Measurements from ENCODE around the gene GNA14. TPM values are rescaled to one million over a fixed set of nuclear protein-coding genes. Genes with fewer than 3 reads are reported as not detected.
A peak's percentile ranks its signal among the peaks of the same experiment; 100 is the strongest.

The GNA14 gene
- total RNA-seq, 1 experiment from 2014 or later = 0.37 TPM

DNA sequence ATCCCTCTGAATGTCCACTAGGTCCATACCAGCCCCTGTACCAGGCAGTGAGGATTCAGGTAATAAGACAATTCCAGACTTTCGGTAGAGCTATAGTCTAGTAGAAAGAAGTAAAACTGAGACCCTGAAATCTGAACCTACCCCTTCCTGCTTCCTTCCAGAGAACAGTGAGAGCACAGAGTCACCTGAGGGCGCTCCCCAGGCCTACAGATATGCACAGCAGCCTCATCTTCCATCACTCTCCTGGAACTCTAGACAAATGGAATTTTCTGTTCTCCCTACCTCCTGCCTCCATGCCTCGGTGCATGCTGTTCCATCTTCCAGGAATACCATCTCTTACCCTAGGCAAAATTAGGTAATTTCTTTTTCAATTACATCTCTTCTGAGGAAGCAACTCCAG, 3.1 kb upstream of the GNA14 start:
- H3K9ac ChIP-seq (ENCODE audit: extremely low read depth, insufficient read length, low read length) = no peak overlapping the region
- no peaks in the 10 kb centered on the region; the same call in 1 of the 2 replicates for H3K27me3 ChIP-seq (ENCODE audit: insufficient read depth, low read length)
- peaks cover 16% of the 10 kb centered on the region for H3K23me2 ChIP-seq (ENCODE audit: insufficient read length, low read depth, low read length, poor library complexity, severe bottlenecking)
- no peak overlapping the region for H3K27ac ChIP-seq (ENCODE audit: insufficient read length, low read depth, low read length)
- TF ChIP-seq, protein P1, sequence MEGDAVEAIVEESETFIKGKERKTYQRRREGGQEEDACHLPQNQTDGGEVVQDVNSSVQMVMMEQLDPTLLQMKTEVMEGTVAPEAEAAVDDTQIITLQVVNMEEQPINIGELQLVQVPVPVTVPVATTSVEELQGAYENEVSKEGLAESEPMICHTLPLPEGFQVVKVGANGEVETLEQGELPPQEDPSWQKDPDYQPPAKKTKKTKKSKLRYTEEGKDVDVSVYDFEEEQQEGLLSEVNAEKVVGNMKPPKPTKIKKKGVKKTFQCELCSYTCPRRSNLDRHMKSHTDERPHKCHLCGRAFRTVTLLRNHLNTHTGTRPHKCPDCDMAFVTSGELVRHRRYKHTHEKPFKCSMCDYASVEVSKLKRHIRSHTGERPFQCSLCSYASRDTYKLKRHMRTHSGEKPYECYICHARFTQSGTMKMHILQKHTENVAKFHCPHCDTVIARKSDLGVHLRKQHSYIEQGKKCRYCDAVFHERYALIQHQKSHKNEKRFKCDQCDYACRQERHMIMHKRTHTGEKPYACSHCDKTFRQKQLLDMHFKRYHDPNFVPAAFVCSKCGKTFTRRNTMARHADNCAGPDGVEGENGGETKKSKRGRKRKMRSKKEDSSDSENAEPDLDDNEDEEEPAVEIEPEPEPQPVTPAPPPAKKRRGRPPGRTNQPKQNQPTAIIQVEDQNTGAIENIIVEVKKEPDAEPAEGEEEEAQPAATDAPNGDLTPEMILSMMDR (conservative IDR thresholded peaks at IDR 0.05) = peak; percentile 13; the same call in 1 of the 3 replicates
- no peak overlapping the region for H3K14ac ChIP-seq (ENCODE audit: insufficient read depth, low read length)
- no peak overlapping the region for H2AFZ ChIP-seq (ENCODE audit: low read length)
- no peak overlapping the region for H4K5ac ChIP-seq (ENCODE audit: insufficient read length, low read depth, low read length)
- Mint-ChIP-seq H3K36me3 (ENCODE audit: insufficient read depth in 1 of 3, low read depth in 3 of 3) (no peaks in the 10 kb centered on the region; a peak in 1 of 7 replicates), H3K4me3 (no peak overlapping the region), H3K4me1 (peaks cover 2 to 13% of the 10 kb centered on the region in 2 experiments; a peak in 3 of 4 replicates), H3K27me3 (ENCODE audit: low read depth) (0 out of 2 replicates have a peak, but pooled peaks cover 2% of the 10 kb centered on the region), H3K9me3 (no peaks in the 10 kb centered on the region), H3K27ac (no peak overlapping the region; a peak in 1 of 7 replicates)
- H4K20me1 ChIP-seq (ENCODE audit: control insufficient read depth, insufficient read depth, insufficient read length) = no peaks in the 10 kb centered on the region
- H2AK5ac ChIP-seq (ENCODE audit: insufficient read length, low read length) = no peak overlapping the region
- H2BK12ac ChIP-seq (ENCODE audit: insufficient read length, low read depth, low read length) = no peak overlapping the region
- H4K8ac ChIP-seq (replicated peaks; ENCODE audit: insufficient read length, low read depth, low read length) = no peak overlapping the region
- no peaks in the 10 kb centered on the region for H3K9me3 ChIP-seq (ENCODE audit: control insufficient read depth, low read depth, low read length)
- no peak overlapping the region for H2BK120ac ChIP-seq (ENCODE audit: low read depth, low read length, poor library complexity, severe bottlenecking)
- peaks cover 2% of the 10 kb centered on the region; the same call in 1 of the 2 replicates for H3K4me1 ChIP-seq (ENCODE audit: insufficient read depth, low read length)
- no peak overlapping the region for H3K23ac ChIP-seq (ENCODE audit: insufficient read length, low read depth, low read length)
- no peak overlapping the region for H2BK15ac ChIP-seq (ENCODE audit: low read depth, low read length)
- no peak overlapping the region for H4K91ac ChIP-seq (ENCODE audit: insufficient read length, low read depth, low read length)
- H3K4me2 ChIP-seq (ENCODE audit: insufficient read depth, insufficient read length, low read length) = no peak overlapping the region
- no peak for DNase-seq
- no peak overlapping the region for H2BK20ac ChIP-seq (ENCODE audit: low read depth, low read length, poor library complexity, severe bottlenecking)
- no peak overlapping the region for H3T11ph ChIP-seq (ENCODE audit: low read length)
- H3K79me2 ChIP-seq (ENCODE audit: insufficient read depth, low read length) = no peaks in the 10 kb centered on the region; the same call in 1 of the 2 replicates
- no peak overlapping the region for H3K56ac ChIP-seq (ENCODE audit: insufficient read length, low read depth, low read length)
- H3K18ac ChIP-seq (ENCODE audit: insufficient read length, low read depth, low read length) = no peak overlapping the region
- H2BK5ac ChIP-seq (ENCODE audit: insufficient read length, low read length) = no peak overlapping the region
- WGBS (ENCODE audit: extremely low coverage, insufficient read length, low lambda C conversion rate) = no CpG with 5 or more reads among the region's 3 CpGs
- no peak overlapping the region for H3K4ac ChIP-seq (ENCODE audit: low read depth, low read length)
- H3K79me1 ChIP-seq (ENCODE audit: insufficient read depth, low read depth, low read length, poor library complexity, severe bottlenecking) = no peaks in the 10 kb centered on the region
